SHP77 treated with DMSO at 0.1 percent for 48 hours (cell line): ENCODE measurements around the gene LAP3.

Experiments used
- DNase-seq: peaks from one replicate; lab custom pipeline; 2025; lab: John Stamatoyannopoulos, UW

The LAP3 gene

DNA sequence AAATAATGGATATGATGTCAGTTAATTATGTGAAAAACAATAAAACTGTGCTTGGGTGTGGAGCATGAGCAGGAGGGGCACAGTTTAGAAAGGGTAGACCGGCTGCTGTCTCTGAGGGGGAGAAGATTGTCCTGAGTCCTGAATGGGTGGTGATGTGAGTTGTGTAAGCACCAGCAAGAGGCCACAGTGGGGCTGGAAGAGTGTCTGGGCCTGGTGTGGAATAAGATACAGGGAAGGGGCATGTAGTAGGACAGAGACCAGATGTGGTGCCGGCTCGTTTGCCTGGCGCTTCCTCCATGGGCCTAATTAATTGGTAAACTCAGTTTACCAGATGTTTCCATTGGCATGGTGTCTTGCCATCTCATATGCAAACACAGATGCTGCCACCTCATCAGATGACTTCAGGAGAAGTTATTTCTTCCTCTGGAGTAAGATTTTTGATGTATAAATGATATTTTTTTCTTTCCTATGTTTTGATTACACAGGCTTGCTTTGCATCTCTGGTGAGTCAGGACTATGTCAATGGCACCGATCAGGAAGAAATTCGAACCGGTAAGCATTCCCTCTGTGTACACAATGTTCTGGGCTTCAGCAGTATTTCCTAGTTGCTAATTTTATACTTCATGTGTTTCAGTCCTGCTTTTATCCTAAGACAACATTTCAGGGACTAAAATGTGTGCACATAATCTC, 42.6 kb downstream of the LAP3 start:
- DNase-seq = no peak

DNA sequence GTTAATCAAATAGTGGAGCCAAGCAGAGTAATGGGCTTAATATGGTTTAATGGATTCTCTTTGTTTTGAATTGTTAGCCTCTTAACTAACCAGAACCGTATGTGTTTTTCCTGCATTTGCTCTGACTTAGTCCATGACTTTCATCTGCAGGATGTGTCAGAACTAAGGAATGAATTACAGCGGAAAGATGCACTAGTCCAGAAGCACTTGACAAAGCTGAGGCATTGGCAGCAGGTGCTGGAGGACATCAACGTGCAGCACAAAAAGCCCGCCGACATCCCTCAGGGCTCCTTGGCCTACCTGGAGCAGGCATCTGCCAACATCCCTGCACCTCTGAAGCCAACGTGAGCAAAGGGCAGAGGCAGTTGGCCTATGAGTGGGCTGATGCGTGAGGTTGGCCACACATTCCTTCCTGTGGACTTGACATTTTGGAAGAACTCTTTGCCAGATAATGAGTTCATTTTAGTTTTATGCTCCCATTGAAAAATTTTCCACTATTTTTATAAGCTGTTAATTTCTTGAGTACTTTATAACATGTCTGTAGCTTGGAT, 46.5 kb downstream of the LAP3 start:
- no peak for DNase-seq

DNA sequence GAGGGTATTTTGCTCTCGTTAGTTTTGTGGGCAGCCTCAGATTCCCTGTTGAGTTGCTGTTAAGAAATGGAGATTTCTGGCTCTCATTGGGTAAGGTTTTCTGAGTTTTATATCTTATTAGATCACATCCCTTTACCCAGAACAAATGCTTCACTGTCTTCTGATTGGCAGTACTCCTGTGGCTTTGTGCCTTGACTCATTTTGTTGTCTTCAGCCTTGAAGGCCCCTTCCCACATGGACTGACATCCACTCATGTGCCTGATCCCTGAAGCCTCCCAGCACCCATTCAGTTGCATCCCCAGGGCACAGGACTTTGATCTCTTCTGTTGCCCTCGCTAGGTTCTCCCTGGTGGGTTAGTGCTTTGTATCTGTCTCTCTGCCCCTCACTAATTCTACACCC, 47.8 kb downstream of the LAP3 start:
- no peak for DNase-seq

DNA sequence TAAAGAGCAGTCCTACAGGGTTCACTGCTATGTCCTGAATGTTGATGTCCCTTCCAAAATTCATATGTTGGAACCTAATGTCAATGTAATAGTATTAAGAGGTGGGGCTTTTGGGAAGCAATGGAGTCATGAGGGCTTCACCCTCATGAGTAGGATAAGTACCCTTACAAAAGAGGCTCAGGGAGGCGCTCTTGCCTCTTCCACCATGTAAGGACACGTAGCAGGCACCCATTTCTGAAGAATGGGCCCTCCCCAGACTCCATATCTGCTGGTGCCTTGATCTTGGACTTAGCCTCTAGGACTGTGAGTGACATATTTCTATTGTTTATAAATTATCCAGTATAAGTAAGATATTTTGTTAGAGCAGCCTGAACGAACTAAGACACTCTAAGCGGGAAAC, 53.2 kb downstream of the LAP3 start:
- DNase-seq = no peak

DNA sequence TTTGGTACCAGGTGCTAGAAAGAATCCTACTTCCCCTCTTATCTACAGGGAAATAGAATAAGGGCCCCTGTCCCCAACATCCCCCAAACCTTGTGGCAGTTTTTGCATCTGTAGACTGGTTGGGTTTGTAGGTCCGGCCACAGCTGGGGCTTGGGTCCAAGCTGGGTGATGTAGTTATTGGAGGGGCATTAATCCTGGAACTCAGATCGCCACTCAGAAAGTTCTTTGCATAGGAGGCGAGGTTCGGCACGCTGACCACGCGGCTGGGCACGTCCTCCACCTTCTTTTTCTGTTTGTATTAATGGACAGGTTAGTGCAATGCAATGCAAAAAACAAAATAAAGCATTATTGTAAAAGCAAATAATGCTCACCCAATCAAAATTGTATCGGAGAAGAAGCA, 56.6 kb downstream of the LAP3 start:
- no peak for DNase-seq

DNA sequence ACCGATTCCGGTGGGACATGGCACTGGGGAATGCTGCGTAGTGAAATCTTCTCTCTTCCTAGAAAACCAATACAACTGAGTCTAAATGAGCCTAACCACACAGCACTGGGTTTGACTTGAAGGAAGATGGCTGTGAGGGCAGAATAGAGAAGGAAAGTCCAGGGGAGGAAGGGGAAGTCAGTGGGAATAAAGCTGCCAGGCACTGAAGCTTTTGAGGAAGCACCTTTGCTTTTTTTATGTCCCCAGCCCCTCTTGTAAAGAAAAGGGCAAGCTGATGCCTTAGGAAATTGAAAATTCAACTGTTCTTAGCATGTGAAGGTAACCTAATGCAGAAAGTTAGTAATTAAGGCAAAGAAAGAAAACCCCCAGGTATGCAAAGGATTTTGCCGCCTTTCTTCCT, 58.1 kb downstream of the LAP3 start:
- no peak for DNase-seq

DNA sequence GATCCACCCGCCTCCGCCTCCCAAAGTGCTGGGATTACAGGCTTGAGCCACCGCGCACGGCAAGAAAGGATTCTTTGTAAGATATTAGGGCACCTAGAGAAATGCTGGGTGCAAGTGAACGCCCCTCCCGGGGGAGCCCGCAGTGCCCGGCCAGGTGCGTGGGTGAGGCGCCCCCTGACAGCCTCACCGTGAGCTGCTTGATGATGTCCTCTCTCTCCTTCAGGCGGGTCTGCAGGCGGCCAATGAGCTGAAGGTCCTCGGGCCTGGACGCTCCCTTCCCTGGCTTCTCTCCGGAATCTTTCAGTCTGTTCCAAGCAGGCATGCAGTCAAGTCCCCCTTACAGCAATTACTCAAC, 59.3 kb downstream of the LAP3 start:
- no peak for DNase-seq

DNA sequence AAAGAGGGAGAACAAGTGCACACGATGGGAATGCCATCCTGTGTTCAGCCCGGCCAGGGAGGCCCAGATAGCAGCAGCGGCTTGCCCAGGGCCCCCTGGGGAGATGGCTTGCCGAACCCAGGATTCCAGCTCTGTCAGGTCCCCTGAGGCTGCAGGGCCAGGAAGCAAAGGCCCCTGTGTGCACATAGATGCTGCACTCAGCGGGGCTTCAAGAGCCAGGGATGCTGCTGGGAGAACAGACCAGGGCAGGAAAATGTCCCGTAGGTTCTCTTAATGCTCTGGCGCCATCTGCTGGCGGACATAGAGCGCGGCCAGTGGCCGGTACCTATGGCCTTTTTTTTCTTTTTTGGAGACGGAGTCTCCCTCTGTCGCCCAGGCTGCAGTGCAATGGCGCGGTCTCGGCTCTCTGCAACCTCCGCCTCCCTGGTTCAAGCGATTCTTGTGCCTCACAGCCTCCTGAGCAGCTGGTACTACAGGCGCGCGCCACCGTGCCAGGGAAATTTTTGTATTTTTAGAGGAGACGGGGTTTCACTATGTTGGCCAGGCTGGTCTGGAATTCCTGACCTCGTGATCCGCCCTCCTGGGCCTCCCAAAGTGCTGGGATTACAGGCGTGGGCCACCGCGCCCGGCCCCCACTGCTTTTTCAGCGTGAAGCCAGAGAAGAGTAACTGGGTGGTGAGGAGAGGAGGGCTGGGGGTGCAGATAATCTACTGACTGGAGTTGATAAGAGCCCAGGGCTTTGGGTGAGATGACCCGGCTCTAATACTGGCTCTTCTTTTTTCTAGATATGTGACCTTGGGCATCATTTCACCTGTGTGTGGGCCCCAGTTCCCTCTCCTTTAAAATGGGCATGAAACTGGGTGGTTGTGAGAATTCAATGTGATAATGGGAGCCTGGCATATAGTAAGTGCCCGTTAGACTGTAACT, 60.0 kb downstream of the LAP3 start:
- DNase-seq = peak; percentile 0

DNA sequence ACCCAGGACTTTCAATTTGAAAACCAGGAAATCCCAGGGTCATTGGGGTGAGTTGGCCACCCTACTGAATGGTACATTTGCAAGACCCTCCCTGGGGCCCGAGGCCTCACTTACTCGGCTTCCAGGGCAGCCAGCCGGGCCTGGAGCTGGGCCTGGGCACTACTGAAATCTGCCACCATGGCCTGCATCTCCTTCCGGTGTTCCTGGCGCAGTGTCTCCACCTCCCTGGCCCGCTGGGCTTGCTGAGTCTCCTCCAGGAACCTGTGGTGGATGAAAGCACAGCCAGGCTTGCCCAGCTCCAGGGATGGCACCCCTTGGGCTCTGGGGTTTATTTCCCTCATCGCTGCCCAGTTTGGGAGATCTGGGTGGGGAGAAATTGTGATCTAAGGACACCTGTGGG, 62.1 kb downstream of the LAP3 start:
- no peak for DNase-seq

DNA sequence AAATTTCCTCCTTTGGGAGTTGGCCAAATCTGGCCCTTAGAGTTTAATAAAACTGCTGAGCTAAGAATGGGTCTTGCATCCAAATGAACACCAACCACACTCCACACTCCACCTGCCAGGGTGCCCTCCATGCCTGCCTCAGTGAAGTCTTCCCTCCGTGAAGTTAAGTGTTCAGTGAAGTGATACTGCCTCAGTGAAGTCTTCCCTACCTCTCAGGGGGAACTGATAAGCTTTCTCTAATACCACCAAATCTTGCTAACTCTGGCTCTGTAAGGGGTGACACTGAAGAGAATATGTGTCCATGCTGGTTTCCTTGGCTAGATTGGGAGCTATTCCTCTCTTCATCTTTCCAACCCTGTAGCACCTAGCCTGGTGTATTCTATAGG, 65.4 kb downstream of the LAP3 start:
- no peak for DNase-seq

DNA sequence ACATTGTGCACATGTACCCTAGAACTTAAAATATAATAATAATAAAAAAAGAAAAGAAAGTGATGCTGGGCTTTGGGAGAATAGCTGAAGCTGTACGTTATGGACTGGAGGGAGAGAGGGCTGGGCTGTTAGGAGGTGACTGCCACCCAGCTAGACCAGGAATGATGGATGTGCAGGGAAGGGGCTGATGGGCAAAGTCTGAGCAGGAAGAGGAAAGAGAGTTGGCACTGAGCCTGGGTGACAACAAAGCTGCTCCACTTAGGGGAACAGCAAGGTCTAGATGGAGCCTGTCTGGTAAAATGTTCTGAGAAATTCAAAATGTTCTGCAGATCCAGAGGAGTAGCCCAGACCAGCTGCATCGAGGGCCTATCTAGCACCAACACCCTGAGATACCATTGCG, 69.7 kb downstream of the LAP3 start:
- DNase-seq = no peak

DNA sequence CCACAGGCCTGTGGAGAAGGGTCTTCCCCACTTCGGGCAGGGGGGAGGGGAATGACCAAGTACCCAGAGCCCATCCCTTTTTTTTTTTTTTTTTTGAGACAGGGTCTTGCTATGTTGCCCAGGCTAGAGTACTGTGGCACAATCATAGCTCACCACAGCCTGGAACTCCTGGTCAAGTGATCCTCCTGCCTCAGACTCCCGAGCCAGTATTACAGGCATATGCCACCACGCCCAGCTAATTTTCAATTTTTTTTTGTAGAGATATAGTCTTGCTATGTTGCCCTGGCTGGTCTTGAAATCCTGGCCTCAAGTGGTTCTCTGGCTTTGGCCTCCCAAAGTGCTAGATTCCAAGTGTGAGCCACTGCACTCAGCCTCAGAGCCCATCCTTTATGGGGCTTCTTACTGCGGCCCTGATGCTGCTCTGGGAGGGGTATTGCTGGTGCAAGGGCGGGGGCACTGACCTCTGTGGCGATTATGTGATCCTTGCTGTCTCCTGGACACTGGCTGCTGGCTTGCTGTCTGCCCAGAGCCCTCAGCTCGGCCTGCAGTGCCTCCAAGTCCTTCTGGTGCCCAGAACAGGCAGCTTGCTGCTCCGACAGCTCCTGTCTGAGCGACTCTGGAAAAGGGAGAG, 70.3 kb downstream of the LAP3 start:
- DNase-seq = no peak

DNA sequence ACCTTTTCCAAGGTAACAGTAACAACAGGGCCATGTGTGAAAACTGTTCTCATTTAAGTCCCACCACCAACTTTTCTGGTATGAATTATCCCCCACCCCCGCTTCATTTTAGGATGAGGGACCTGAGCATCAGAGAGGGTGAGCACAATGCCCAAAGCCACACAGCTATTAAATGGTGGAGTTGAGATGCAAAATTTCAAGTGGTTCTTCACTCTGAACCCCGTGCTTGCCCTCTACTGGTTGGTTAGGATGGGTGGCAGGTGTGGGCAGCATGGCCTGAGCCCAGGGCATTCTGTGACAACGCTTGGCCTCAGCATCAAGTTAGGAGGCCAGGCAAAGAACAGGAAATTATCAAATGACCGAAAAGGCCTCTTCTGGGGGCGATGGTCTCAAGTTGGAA, 70.9 kb downstream of the LAP3 start:
- DNase-seq = no peak

DNA sequence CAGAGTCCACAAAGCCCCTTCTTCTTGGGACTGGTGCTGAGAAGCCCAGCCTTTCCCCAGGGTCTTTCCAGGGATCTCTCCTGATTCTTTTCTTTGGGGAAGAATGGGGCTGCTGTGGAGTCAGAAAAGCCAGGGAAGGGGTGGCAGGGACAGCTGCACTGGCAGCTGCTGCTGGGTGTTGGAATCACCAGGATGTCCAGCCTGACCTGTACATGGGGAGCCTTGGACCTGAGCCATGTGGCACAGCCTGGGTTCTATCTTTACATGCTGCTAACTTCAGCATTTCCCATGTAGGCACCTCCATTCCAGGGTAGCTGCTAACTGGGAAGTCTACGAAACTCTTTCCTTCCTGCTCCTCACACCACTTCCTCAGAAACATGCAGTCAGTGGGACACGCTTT, 73.4 kb downstream of the LAP3 start:
- DNase-seq = no peak

DNA sequence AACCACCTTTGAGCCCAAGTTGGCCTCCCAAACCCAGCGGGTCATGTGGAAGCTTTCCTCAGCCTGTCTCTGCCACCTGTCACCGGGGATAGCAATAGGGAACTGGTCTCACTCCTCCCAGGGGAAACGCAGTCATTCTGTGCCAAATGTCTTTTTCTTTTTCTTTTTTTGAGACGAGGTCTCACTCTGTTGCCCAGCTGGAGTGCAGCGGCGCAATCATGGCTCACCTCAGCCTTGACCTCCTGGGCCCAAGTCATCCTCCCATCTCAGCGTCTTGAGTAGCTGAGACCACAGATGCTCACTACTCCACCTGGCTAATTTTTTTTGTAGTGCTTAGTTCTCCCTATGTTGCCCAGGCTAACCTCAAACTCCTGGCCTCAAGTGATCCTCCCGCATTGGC, 77.7 kb downstream of the LAP3 start:
- DNase-seq = no peak

DNA sequence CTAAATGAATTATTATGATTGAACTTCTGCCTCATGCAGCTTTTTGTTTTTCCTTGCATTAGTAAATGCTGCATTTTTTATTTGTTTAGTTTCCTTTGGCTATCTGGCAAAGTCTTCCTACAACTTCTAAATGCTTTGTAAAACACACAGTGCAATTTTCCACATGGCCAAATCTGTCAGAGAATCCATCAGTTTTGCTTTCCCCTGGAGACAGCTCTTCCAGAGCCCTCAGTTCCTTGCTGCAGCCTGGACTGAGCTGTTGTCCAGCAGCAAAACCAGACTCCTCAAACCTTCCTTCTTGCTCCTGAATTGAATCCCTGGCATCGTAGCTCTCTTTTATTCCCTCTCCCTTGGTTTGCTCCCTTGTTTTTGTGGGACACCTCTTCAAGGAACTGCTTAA, 80.1 kb downstream of the LAP3 start:
- DNase-seq = no peak
